CD4-positive, alpha-beta memory T cell (primary cell): ENCODE data around the gene ARPP21. TPM values are rescaled to one million over a fixed set of nuclear protein-coding genes. Genes with fewer than 3 reads are reported as not detected.
"Not testable (repeated sequence)": the region's sequence is repeated elsewhere in the genome, so short reads cannot be mapped to it uniquely, and the experiment has no call there.

Source experiments
- CTCF ChIA-PET: fragments of 350-600 bp; sonication (Branson Sonifier 250); formaldehyde crosslinking; loops from one replicate; lab custom pipeline; 2021; ENCODE audit warnings: inconsistent platforms; ENCODE audit not compliant: partially characterized antibody; lab: Charles Lee
- POLR2A ChIA-PET: fragments of 350-600 bp; sonication (Branson Sonifier 250); formaldehyde crosslinking; loops from one replicate; lab custom pipeline; 2021; ENCODE audit not compliant: partially characterized antibody; lab: Charles Lee
- DNase-seq, 5 donors: peaks; one replicate each; pipeline versions ENCODE4 v3.0.0 to v3.0.0-alpha.2; 2020 to 2022; ENCODE audit warnings: mixed read lengths in 1 of 5
- H3K27ac ChIP-seq: one replicate; pipeline ENCODE4 v1.7.0; 2013; ENCODE audit warnings: low read depth, low read length
- H3K27me3 ChIP-seq: 2 replicates; pipeline ENCODE4 v1.7.0; 2013; ENCODE audit warnings: mild to moderate bottlenecking, low read length, moderate library complexity; ENCODE audit not compliant: insufficient read depth
- H3K36me3 ChIP-seq: 2 replicates; pipeline ENCODE4 v1.7.0; 2013; ENCODE audit warnings: mild to moderate bottlenecking, low read length, moderate library complexity; ENCODE audit not compliant: insufficient read depth
- H3K4me1 ChIP-seq: 2 replicates; pipeline ENCODE4 v1.7.0; 2013; ENCODE audit warnings: mild to moderate bottlenecking, low read length, moderate library complexity; ENCODE audit not compliant: insufficient read depth
- H3K4me3 ChIP-seq, 2 donors: one replicate each; pipeline ENCODE4 v1.7.0; 2013; ENCODE audit warnings: low read length in 2 of 2, mild to moderate bottlenecking in 1 of 2
- H3K9me3 ChIP-seq, 2 donors: one replicate each; pipeline ENCODE4 v1.7.0; 2013; ENCODE audit warnings: low read length in 2 of 2, control low read depth in 1 of 2; ENCODE audit not compliant: control insufficient read depth in 1 of 2
- H3K27ac Mint-ChIP-seq, 7 donors: one replicate each; pipeline ENCODE4 v1.8.0; 2020 to 2021; ENCODE audit warnings: mixed read lengths in 7 of 7, mild to moderate bottlenecking in 6 of 7, inconsistent platforms in 3 of 7, moderate library complexity in 3 of 7
- H3K27me3 Mint-ChIP-seq, 2 donors: one replicate each; pipeline ENCODE4 v1.8.0; 2020 to 2021; ENCODE audit warnings: mixed read lengths in 2 of 2
- H3K36me3 Mint-ChIP-seq, 2 donors: one replicate each; pipeline ENCODE4 v1.8.0; 2020 to 2021; ENCODE audit warnings: mixed read lengths in 2 of 2, inconsistent platforms in 1 of 2, mild to moderate bottlenecking in 1 of 2
- H3K4me1 Mint-ChIP-seq, 4 donors: one replicate each; pipeline ENCODE4 v1.8.0; 2020 to 2021; ENCODE audit warnings: mixed read lengths in 4 of 4, mild to moderate bottlenecking in 1 of 4
- H3K4me3 Mint-ChIP-seq, 8 donors: one replicate each; pipeline ENCODE4 v1.8.0; 2020 to 2021; ENCODE audit warnings: mixed read lengths in 8 of 8, mild to moderate bottlenecking in 7 of 8, moderate library complexity in 6 of 8, inconsistent platforms in 3 of 8
- H3K9me3 Mint-ChIP-seq, 8 donors: one replicate each; pipeline ENCODE4 v1.8.0; 2020 to 2021; ENCODE audit warnings: mixed read lengths in 8 of 8, mild to moderate bottlenecking in 5 of 8, inconsistent platforms in 3 of 8, moderate library complexity in 1 of 8
- intact Hi-C: fragments of 100-400 bp; cut with micrococcal nuclease; formaldehyde crosslinking; loops from one replicate; pipeline ENCODE4 v1.15.1; 2023
- polyA plus RNA-seq, 2 donors: library from polyadenylated mRNA; unstranded; fragments of 300-500 nt; fragmentation: Illumina TruSeq; gene quantifications; one replicate each; pipeline ENCODE4 v1.2.3, GENCODE V29; 2021
- total RNA-seq, 2 experiments: library from RNA; stranded (reverse); gene quantifications; one replicate each; pipeline ENCODE4 v1.2.3, GENCODE V29; 2021

Gene ARPP21
- total and polyA plus RNA-seq, 4 experiments from 2014 or later, result not detected

- intact Hi-C loops, result no loop called here
Observed at GRCh38 chr3:35793667-35794066, 154.3 kb downstream of the ARPP21 start.

GRCh38 chr3:35800960-35801459 is 161.7 kb downstream of the ARPP21 start:
- Histone ChIP-seq H3K36me3 (no peaks in the 10 kb centered on the region), H3K27me3 (no peaks in the 10 kb centered on the region), H3K4me3 (no peak overlapping the region), H3K27ac (no peak overlapping the region), H3K4me1 (no peaks in the 10 kb centered on the region), H3K9me3 (no peaks in the 10 kb centered on the region)
- POLR2A ChIA-PET, result no interaction called here
- no peak for DNase-seq
- intact Hi-C loops, result no loop called here
- Mint-ChIP-seq H3K27me3 (no peaks in the 10 kb centered on the region), H3K4me1 (no peaks in the 10 kb centered on the region), H3K27ac (no peak overlapping the region), H3K9me3 (peaks cover 0 to 7% (median 0%) of the 10 kb centered on the region in 8 donors), H3K4me3 (no peak overlapping the region), H3K36me3 (no peaks in the 10 kb centered on the region)
- CTCF ChIA-PET, result no interaction called here

More at GRCh38 chr3:35793667-35794066, 154.3 kb downstream of the ARPP21 start:
- no peaks in the 10 kb centered on the region for H3K36me3 ChIP-seq
- no peaks in the 10 kb centered on the region for H3K36me3 Mint-ChIP-seq
- H3K27me3 Mint-ChIP-seq, result no peaks in the 10 kb centered on the region
- H3K4me3 Mint-ChIP-seq, result no peak overlapping the region
- CTCF ChIA-PET, result interaction anchor here (1.3 kb wide), 1 partner anchor 114 kb away, joined by 3 read pairs; no protein-coding TSS in a partner anchor
- no peaks in the 10 kb centered on the region for H3K9me3 ChIP-seq
- no peaks in the 10 kb centered on the region for H3K27me3 ChIP-seq
- peaks cover 0 to 5% (median 1%) of the 10 kb centered on the region in 8 donors for H3K9me3 Mint-ChIP-seq
- POLR2A ChIA-PET, result no interaction called here
- H3K4me1 ChIP-seq, result no peaks in the 10 kb centered on the region
- no peak for DNase-seq
- no peaks in the 10 kb centered on the region for H3K4me1 Mint-ChIP-seq
- no peak overlapping the region for H3K27ac Mint-ChIP-seq
- no peak overlapping the region for H3K4me3 ChIP-seq
- no peak overlapping the region for H3K27ac ChIP-seq

- POLR2A ChIA-PET, result no interaction called here
- Histone ChIP-seq H3K36me3 (no peaks in the 10 kb centered on the region), H3K9me3 (no peaks in the 10 kb centered on the region), H3K4me1 (no peaks in the 10 kb centered on the region), H3K27me3 (no peaks in the 10 kb centered on the region), H3K27ac (no peak overlapping the region), H3K4me3 (no peak overlapping the region)
- no peaks in the 10 kb centered on the region for H3K4me1 Mint-ChIP-seq
- DNase-seq, result no peak
- CTCF ChIA-PET, result no interaction called here
- intact Hi-C loops, result no loop called here
- H3K9me3 Mint-ChIP-seq, result peaks cover 2 to 14% (median 5%) of the 10 kb centered on the region in 8 donors
- no peak overlapping the region for H3K27ac Mint-ChIP-seq
- H3K27me3 Mint-ChIP-seq, result no peaks in the 10 kb centered on the region
- H3K36me3 Mint-ChIP-seq, result no peaks in the 10 kb centered on the region
- no peak overlapping the region for H3K4me3 Mint-ChIP-seq
Observed at GRCh38 chr3:35814531-35814930, 175.2 kb downstream of the ARPP21 start.

GRCh38 chr3:35815796-35816195 is 176.5 kb downstream of the ARPP21 start:
- DNase-seq, intact Hi-C loops, H3K27ac Mint-ChIP-seq, H3K36me3 Mint-ChIP-seq, POLR2A ChIA-PET, H3K4me3 Mint-ChIP-seq, H3K27ac ChIP-seq, H3K27me3 Mint-ChIP-seq, H3K36me3 ChIP-seq, H3K4me1 Mint-ChIP-seq, H3K4me1 ChIP-seq, CTCF ChIA-PET, H3K4me3 ChIP-seq, H3K27me3 ChIP-seq, H3K9me3 ChIP-seq: not testable (repeated sequence)
- peaks cover 2 to 14% (median 5%) of the 10 kb centered on the region in 8 donors for H3K9me3 Mint-ChIP-seq

- Mint-ChIP-seq H3K4me3 (no peak overlapping the region), H3K27ac (no peak overlapping the region), H3K4me1 (no peaks in the 10 kb centered on the region), H3K27me3 (no peaks in the 10 kb centered on the region), H3K36me3 (no peaks in the 10 kb centered on the region), H3K9me3 (peaks cover 2 to 14% (median 5%) of the 10 kb centered on the region in 8 donors)
- no peaks in the 10 kb centered on the region for H3K4me1 ChIP-seq
- no peak overlapping the region for H3K4me3 ChIP-seq
- no peaks in the 10 kb centered on the region for H3K27me3 ChIP-seq
- POLR2A ChIA-PET, result no interaction called here
- no peak overlapping the region for H3K27ac ChIP-seq
- no peaks in the 10 kb centered on the region for H3K9me3 ChIP-seq
- no peaks in the 10 kb centered on the region for H3K36me3 ChIP-seq
- CTCF ChIA-PET, result no interaction called here
- intact Hi-C loops, result no loop called here
- no peak for DNase-seq
Observed at GRCh38 chr3:35817216-35817615, 177.9 kb downstream of the ARPP21 start.

- Mint-ChIP-seq H3K27ac (no peak overlapping the region), H3K9me3 (peaks cover 0 to 11% (median 3%) of the 10 kb centered on the region in 8 donors), H3K4me3 (no peak overlapping the region), H3K36me3 (no peaks in the 10 kb centered on the region), H3K4me1 (no peaks in the 10 kb centered on the region), H3K27me3 (no peaks in the 10 kb centered on the region)
- H3K4me1 ChIP-seq, result no peaks in the 10 kb centered on the region
- no peak overlapping the region for H3K27ac ChIP-seq
- no peak for DNase-seq
- no peaks in the 10 kb centered on the region for H3K36me3 ChIP-seq
- intact Hi-C loops, result no loop called here
- CTCF ChIA-PET, result no interaction called here
- H3K27me3 ChIP-seq, result no peaks in the 10 kb centered on the region
- POLR2A ChIA-PET, result no interaction called here
- H3K9me3 ChIP-seq, result no peaks in the 10 kb centered on the region
- H3K4me3 ChIP-seq, result no peak overlapping the region
Observed at GRCh38 chr3:35832140-35832571, 192.8 kb downstream of the ARPP21 start.
